ENCODE results near the gene GSG1L.

Gene GSG1L

GRCh38 chr16:27819881-27820610 is 243.5 kb downstream of the GSG1L start:
- H3K36me3 ChIP-seq (ENCODE audit: insufficient read depth, low read length): no peaks in the 10 kb centered on the region
- H3K4me1 ChIP-seq (ENCODE audit: insufficient read depth, low read length): no peaks in the 10 kb centered on the region
- no peak overlapping the region for H3K9ac ChIP-seq (ENCODE audit: low read depth, low read length)
- no peaks in the 10 kb centered on the region for H3K9me3 ChIP-seq (ENCODE audit: control insufficient read depth, insufficient read depth, low read length)

DNA sequence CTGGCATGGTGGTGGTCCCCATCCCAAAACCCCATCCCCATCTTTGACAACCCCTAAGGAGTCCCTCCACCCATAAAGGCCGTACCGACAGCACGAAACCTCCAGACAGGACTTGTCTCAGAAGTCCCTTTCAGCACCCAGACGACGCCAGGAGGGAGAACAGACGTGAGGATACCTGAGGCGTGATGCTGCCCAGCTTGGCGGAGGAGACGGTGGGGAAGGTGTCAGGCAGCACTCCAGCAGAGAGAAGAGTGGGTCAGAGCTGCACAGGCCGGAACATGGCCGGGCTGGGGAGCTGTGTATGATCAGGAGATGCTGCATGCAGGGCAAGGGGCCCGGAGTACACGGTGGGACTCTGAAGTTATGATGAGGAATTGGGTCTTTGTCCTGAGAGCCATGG is 244.2 kb downstream of the GSG1L start:
- Histone ChIP-seq H3K4me1 (ENCODE audit: insufficient read depth, low read length) (no peaks in the 10 kb centered on the region), H3K9ac (ENCODE audit: low read depth, low read length) (no peak overlapping the region), H3K9me3 (ENCODE audit: control insufficient read depth, insufficient read depth, low read length) (no peaks in the 10 kb centered on the region), H3K36me3 (ENCODE audit: insufficient read depth, low read length) (no peaks in the 10 kb centered on the region)

- H3K9ac ChIP-seq (ENCODE audit: low read depth, low read length): no peak overlapping the region
- no peaks in the 10 kb centered on the region for H3K4me1 ChIP-seq (ENCODE audit: insufficient read depth, low read length)
- H3K9me3 ChIP-seq (ENCODE audit: control insufficient read depth, insufficient read depth, low read length): no peaks in the 10 kb centered on the region
- H3K36me3 ChIP-seq (ENCODE audit: insufficient read depth, low read length): no peaks in the 10 kb centered on the region
Observed at GRCh38 chr16:27818246-27818645, 245.3 kb downstream of the GSG1L start.

DNA sequence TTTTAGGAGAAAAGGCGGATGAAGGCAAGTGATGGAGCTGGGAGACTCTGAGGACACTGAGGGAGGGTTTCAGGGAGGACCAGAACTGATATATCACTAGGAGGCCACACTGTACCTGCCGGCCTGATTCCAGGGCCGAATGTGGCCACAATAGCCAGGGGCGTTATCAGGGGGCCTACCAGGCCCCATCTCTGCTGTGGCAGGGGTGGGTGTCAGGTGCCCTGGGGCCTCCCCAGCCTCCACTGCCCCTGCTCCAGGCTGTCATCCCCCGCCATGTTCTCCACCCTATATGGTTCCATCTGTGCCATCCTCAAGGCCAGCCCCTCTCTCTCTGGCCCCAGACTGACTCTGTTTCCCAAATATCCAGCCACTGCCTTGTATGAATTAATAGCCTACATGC is 246.5 kb downstream of the GSG1L start:
- no peaks in the 10 kb centered on the region for H3K9me3 ChIP-seq (ENCODE audit: control insufficient read depth, insufficient read depth, low read length)
- no peak overlapping the region for H3K9ac ChIP-seq (ENCODE audit: low read depth, low read length)
- H3K36me3 ChIP-seq (ENCODE audit: insufficient read depth, low read length): no peaks in the 10 kb centered on the region
- H3K4me1 ChIP-seq (ENCODE audit: insufficient read depth, low read length): no peaks in the 10 kb centered on the region

DNA sequence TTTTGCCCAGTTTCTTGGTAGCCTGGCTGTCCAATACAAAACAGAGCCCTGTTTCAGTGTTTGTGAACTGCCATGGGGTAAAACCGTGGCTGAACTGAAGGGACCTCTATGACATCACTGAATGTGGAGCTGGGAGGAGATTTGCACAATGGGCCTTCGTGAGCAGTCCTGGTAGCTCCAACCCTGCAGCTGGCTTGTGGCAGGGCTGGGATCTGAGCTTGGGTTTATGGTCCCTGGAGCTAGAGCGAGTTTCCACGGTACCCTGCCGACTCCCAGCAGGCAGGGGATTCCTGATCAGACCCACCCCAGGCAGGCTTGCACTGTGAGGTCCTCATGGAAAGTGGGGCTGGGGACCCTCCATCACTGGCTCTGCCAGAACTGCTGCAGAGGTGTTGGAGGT is 247.0 kb downstream of the GSG1L start:
- no peaks in the 10 kb centered on the region for H3K9me3 ChIP-seq (ENCODE audit: control insufficient read depth, insufficient read depth, low read length)
- no peaks in the 10 kb centered on the region for H3K4me1 ChIP-seq (ENCODE audit: insufficient read depth, low read length)
- no peak overlapping the region for H3K9ac ChIP-seq (ENCODE audit: low read depth, low read length)
- no peaks in the 10 kb centered on the region for H3K36me3 ChIP-seq (ENCODE audit: insufficient read depth, low read length)

- no peaks in the 10 kb centered on the region for H3K9me3 ChIP-seq (ENCODE audit: control insufficient read depth, insufficient read depth, low read length)
- no peaks in the 10 kb centered on the region for H3K4me1 ChIP-seq (ENCODE audit: insufficient read depth, low read length)
- H3K9ac ChIP-seq (ENCODE audit: low read depth, low read length): no peak overlapping the region
- H3K36me3 ChIP-seq (ENCODE audit: insufficient read depth, low read length): no peaks in the 10 kb centered on the region
Observed at GRCh38 chr16:27813591-27813990, 249.9 kb downstream of the GSG1L start.

DNA sequence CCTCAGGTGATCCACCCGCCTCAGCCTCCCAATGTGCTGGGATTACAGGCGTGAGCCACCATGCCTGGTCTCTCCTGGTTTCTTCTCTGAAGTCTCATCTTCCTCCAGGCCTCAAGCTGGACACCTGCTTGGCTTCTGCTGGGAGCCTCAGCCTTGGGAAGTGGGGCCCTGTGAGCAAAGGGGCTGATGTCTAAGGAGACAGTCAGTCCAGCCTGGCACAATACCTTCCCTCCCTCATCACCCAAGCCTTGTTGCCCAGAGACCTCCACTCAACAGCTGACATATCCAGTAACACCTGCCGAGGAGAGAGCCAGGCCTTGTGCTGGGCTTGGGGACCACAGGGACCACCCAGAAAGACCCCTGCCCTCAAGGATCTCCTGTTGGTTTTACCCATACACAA is 251.6 kb downstream of the GSG1L start:
- H3K4me1 ChIP-seq (ENCODE audit: insufficient read depth, low read length): no peaks in the 10 kb centered on the region
- no peaks in the 10 kb centered on the region for H3K9me3 ChIP-seq (ENCODE audit: control insufficient read depth, insufficient read depth, low read length)
- H3K36me3 ChIP-seq (ENCODE audit: insufficient read depth, low read length): no peaks in the 10 kb centered on the region
- H3K9ac ChIP-seq (ENCODE audit: low read depth, low read length): no peak overlapping the region

- Histone ChIP-seq H3K9me3 (ENCODE audit: control insufficient read depth, insufficient read depth, low read length) (no peaks in the 10 kb centered on the region), H3K9ac (ENCODE audit: low read depth, low read length) (no peak overlapping the region), H3K36me3 (ENCODE audit: insufficient read depth, low read length) (no peaks in the 10 kb centered on the region), H3K4me1 (ENCODE audit: insufficient read depth, low read length) (peaks cover 4% of the 10 kb centered on the region; the same call in 1 of the 2 replicates)
Observed at GRCh38 chr16:27806986-27807385, 256.5 kb downstream of the GSG1L start.

- H3K36me3 ChIP-seq (ENCODE audit: insufficient read depth, low read length): no peaks in the 10 kb centered on the region
- no peaks in the 10 kb centered on the region for H3K9me3 ChIP-seq (ENCODE audit: control insufficient read depth, insufficient read depth, low read length)
- H3K9ac ChIP-seq (ENCODE audit: low read depth, low read length): no peak overlapping the region
- peaks cover 4% of the 10 kb centered on the region; the same call in 1 of the 2 replicates for H3K4me1 ChIP-seq (ENCODE audit: insufficient read depth, low read length)
Observed at GRCh38 chr16:27806388-27806787, 257.1 kb downstream of the GSG1L start.

DNA sequence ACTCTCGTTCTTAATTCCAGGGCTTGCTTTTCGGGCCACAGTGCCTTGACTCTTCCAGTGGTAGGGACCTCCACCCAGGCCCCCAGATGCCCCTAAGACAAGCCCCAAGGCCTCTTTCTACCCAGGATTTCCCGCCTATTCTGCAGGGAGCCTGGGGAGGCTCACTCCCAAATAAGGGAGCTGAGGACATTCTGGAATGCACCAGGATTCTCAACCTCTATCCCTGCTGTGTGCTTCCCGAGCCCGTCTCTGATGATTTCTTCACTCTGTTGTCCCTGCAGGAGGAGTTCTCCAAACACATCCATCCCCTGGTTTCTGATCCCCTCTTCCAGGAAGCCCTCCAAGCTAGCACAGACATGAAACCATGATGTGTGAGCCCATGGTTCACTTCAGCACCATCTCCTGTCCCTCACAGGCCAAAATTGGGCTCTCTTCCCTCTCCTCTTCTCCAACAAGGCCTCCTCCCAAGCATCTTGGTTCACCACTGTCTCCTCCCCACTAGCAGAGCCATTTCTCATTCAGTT is 257.6 kb downstream of the GSG1L start:
- Histone ChIP-seq H3K9me3 (ENCODE audit: control insufficient read depth, insufficient read depth, low read length) (no peaks in the 10 kb centered on the region), H3K9ac (ENCODE audit: low read depth, low read length) (no peak overlapping the region), H3K36me3 (ENCODE audit: insufficient read depth, low read length) (no peaks in the 10 kb centered on the region), H3K4me1 (ENCODE audit: insufficient read depth, low read length) (peaks cover 4% of the 10 kb centered on the region; the same call in 1 of the 2 replicates)

DNA sequence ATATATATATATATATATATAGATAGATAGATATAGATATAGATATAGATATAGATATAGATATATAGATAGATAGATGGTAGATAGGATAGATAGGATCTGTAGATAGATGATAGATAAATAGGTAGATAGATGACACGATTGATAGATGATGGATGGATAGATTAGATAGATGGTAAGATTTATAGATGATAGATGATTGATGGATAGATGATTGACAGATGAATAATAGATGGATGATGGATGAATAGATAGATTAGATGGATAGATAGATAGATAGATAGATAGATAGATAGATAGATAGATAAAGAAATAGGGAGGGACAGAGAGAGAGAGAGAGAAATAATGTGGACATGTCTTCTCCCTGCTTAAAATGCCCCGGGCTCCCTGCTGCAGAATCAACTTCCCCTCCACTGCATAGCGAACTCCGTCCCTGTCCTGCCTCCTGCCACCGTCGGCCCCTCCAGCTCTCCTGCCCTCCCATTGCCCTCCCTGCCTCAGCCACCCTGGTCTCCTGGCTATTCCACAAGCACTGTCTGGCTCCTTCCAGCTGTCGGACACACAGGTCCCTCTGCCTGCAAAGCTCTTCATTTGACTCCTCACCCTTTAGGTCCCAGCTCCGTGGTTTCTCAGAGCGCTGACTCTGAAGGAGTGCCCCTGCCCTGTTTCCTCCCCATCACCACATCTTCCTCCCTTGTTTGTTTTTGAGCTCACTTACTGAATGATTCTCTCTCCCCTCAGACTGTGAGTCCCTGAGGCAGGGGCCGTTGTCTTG is 259.6 kb downstream of the GSG1L start:
- H3K36me3 ChIP-seq (ENCODE audit: insufficient read depth, low read length): no peaks in the 10 kb centered on the region
- no peaks in the 10 kb centered on the region for H3K9me3 ChIP-seq (ENCODE audit: control insufficient read depth, insufficient read depth, low read length)
- H3K9ac ChIP-seq (ENCODE audit: low read depth, low read length): no peak overlapping the region; the same call in 1 of the 2 replicates
- H3K4me1 ChIP-seq (ENCODE audit: insufficient read depth, low read length): peaks cover 4% of the 10 kb centered on the region; the same call in 1 of the 2 replicates

DNA sequence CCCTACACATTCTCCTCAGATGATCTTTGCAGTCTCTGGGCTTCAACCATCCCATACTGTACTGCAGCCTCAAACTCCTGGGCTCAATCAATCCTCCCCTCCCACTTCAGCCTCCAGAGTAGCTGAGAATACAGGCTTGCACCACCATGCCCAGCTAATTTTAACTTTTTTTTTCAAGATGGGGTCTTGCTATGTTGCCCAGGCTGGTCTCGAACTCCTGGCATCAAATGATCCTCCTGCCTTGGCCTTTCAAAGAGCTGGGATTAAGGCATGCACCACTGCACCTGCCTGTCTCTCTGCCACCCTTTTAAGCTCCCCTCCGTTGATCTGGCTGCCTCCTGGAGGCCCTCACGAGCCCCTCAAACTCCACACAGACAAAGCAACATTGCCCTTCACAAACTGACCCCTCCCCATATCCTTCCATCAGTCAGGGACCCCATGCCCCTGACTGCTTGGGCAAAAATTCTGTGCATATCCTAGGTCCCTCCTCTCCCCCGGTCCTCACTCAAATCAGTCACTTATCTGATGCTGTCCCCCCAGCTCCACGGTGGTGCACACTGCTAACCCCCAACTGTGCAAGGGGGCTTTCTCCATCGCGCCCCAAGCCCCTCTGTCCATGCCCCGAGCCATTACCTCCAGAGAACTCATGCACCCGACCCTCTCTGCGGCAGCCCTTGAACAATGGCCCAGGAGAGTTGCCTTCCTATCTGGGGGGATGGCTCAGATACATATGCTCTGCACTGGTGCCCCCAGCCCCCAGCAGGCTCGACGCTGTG is 260.7 kb downstream of the GSG1L start:
- Histone ChIP-seq H3K4me1 (ENCODE audit: insufficient read depth, low read length) (peaks cover 4% of the 10 kb centered on the region; the same call in 1 of the 2 replicates), H3K36me3 (ENCODE audit: insufficient read depth, low read length) (no peaks in the 10 kb centered on the region), H3K9ac (ENCODE audit: low read depth, low read length) (no peak overlapping the region), H3K9me3 (ENCODE audit: control insufficient read depth, insufficient read depth, low read length) (no peaks in the 10 kb centered on the region)

- Histone ChIP-seq H3K9me3 (ENCODE audit: control insufficient read depth, insufficient read depth, low read length) (no peaks in the 10 kb centered on the region), H3K36me3 (ENCODE audit: insufficient read depth, low read length) (no peaks in the 10 kb centered on the region), H3K9ac (ENCODE audit: low read depth, low read length) (no peak overlapping the region), H3K4me1 (ENCODE audit: insufficient read depth, low read length) (peaks cover 4% of the 10 kb centered on the region; the same call in 1 of the 2 replicates)
Observed at GRCh38 chr16:27801289-27801945, 262.1 kb downstream of the GSG1L start.

- no peaks in the 10 kb centered on the region; the same call in 1 of the 2 replicates for H3K4me1 ChIP-seq (ENCODE audit: insufficient read depth, low read length)
- H3K9me3 ChIP-seq (ENCODE audit: control insufficient read depth, insufficient read depth, low read length): no peaks in the 10 kb centered on the region
- no peak overlapping the region for H3K9ac ChIP-seq (ENCODE audit: low read depth, low read length)
- no peaks in the 10 kb centered on the region for H3K36me3 ChIP-seq (ENCODE audit: insufficient read depth, low read length)
Observed at GRCh38 chr16:27800817-27801216, 262.7 kb downstream of the GSG1L start.
